GM19455 (cell line): Measurements from ENCODE around the gene ZNF557.
A peak's percentile ranks its signal among the peaks of the same experiment; 100 is the strongest.

Experiments
- ATAC-seq: cut with Tn5 transposase; IDR thresholded peaks from one replicate; pipeline ENCODE4 v1.9.1; 2021; ENCODE audit not compliant: unreplicated experiment

The ZNF557 gene

DNA sequence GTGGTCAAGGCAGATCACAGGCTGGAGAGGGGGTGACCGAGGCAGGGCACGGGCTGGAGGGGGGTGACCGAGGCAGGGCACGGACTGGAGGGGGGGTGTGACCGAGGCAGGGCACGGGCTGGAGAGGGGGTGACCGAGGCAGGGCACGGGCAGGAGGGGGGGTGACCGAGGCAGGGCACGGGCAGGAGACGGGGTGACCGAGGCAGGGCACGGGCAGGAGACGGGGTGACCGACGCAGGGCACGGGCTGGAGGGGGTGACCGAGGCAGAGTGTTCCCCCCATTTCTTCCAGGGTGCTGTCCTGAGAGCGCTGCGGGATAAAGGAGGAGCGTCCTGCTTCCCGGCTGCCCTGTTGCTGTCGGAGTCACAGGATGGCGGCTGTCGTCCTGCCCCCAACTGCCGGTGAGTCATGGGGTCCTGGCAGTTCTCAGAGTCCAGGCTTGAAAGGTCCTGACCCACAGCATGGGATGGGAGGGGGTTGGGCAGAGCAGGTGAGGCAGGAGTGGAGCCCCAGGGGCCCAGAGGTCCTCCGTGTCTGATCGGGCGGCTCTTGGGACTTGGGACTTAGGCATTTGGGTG is 5.3 kb downstream of the ZNF557 start:
- ATAC-seq = no peak

DNA sequence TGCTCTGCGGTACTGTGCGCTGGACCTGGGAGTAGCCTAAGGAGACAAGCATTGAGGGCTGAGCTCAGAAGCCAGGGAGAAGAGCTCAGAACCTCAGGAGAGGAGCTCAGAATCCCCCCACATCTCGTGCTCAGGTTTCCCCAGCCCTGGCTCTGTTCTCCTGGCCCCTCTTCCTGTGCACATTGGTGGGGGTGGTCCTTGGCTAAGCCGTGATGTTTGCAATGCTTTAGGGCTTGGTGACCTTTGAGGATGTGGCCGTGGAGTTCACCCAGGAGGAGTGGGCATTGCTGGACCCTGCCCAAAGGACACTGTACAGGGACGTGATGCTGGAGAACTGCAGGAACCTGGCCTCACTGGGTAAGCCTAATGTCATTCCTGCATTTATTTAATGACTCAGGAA is 6.6 kb downstream of the ZNF557 start:
- ATAC-seq = no peak

DNA sequence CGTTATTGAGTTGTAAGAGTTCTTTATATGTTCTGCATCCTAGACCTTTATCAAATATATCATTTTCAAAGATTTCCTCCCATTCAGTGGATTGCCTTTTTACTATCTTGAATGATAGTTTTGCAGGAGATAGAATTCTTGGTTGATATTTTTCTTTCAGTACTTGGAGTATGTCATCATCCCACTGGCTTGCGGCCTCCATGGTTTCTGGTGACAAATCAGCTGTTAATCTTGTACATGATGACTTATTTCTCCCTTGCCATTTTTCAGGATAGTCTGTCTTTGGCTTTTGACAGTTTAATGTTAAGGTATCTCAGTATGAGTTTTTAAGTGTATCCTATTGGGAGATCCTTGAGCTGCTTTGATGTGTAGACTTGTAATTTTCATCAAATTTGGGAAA is 8.5 kb downstream of the ZNF557 start:
- no peak for ATAC-seq

GRCh38 chr19:7083076-7083956 is 13.8 kb downstream of the ZNF557 start:
- ATAC-seq = no peak

- no peak for ATAC-seq
Observed at GRCh38 chr19:7088999-7089398, 19.5 kb downstream of the ZNF557 start.

- no peak for ATAC-seq
Observed at GRCh38 chr19:7098096-7098495, 28.6 kb downstream of the ZNF557 start.

DNA sequence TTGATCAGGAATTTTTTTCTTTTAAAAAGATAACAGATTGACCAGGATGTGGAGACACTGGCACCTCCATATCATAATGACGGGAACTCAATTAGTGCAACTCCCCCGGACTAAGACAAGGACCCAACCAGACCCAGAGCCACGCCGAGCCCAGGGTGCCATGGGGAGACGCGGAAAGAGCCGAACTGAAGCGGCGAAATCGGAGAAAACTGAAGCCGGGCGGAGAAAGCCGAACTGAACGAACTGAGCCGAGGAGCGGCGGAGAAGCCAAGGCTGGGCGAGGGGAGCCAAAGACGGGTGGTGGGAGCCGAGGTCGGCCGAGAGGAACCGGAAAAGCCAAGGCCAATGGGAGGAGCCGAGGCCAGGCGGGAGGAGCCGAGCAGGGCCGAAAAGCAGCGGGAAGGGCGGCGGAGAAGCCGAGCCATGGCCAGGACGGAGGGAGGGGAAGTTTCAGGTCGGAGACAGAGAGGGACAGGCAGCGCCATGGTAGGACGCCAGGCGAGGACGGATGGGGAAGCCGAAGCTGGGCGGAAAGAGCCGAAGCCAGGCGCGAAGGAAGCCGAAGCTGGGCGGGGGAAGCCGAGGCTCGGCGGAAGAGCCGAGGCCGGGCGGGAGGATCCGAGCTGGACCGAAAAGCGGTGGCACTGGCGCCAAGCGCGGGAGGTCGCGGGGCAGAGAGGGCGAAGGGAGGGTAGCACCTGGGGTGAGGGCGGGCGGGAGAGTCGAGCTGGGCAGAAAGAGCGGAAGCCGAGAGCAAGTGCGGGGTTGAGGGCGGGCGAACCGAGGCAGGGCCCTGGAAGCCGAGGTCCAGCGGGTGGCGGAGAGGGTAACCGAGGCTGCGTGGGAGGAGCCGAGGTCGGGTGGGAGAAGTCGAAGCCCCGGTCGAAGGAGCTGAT is 29.4 kb downstream of the ZNF557 start:
- peak; percentile 75 for ATAC-seq

- no peak for ATAC-seq
Observed at GRCh38 chr19:7099597-7099921, 30.1 kb downstream of the ZNF557 start.

GRCh38 chr19:7101498-7102253 is 32.2 kb downstream of the ZNF557 start:
- ATAC-seq = no peak

DNA sequence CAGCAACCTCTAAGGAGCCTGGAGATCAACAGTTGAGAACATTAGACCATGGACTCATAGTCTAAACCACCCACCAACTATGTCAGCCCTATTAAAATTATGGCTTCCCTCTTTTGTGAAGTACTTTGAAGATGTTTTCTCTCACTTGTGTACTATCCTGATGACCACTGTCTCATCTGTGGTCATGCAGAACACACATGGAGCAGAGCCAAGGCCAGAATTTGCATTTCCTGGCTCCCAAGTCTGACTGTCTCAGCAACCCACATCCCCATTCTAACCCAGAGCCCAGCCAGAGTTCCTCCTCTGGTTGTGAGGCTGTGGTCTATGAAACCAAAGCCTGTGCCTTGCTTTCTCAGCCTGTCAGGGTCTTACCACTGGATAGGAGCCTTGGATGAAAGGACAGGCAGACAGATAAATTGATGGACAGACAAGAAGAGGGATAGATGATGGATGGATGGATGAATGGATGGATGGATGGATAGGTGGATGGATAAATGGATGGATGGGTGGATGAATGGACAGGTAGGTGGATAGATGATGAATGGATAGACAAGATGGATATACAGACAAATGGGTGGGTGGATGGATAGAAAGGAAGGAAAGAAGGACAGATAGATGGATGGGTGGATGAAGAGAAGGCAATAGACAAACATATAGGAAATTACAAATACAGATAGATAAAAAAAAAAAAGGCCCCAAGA is 35.4 kb downstream of the ZNF557 start:
- ATAC-seq = no peak

- no peak for ATAC-seq
Observed at GRCh38 chr19:7106711-7107657, 37.5 kb downstream of the ZNF557 start.

DNA sequence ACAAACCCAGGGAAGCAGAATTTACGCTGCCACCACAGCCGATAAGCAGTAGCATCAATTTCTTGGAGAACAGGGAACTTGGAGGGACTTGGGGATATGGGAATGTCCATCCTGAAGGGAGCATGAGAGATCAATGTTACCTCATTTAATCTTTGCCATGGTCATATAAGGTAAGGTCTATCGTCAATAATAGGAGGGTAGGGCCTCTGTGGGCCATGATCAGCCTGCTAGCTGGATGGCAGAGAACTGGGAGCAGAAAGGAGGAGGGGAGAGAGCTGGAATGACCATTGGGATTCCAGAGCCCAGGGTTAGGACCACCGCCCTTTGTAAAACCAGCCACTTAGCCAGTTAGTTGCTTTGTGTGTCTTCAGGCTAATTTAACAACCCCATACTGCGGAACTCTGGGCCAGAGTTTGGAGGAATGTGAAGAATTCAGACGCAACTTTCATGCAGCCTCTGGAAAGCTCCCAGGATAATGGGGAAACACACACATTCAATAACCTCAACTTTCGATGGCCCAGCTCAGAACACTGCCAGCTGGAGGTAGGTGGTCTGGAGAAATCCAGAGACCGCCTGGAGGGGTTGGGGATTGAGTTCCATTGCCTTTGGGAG is 40.3 kb downstream of the ZNF557 start:
- ATAC-seq = no peak

DNA sequence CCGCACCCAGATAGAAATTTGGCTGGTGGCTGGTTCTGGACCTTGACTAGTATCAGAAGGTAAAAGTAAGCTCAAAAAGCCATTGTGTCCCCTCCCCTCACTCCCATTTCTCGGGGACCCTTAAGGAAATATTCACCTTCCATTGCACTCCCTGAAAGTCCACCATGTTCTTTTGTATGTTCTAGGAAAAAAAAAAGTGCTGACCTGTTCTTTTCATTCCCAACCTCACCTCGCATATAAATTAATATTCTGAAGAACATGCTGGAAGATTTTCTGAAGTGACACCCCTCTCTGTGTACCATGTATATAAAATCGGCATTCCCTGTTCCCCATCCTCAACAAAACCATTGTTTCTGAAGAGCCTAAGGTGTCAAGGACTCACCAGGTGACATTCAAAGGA is 43.2 kb downstream of the ZNF557 start:
- ATAC-seq = no peak

DNA sequence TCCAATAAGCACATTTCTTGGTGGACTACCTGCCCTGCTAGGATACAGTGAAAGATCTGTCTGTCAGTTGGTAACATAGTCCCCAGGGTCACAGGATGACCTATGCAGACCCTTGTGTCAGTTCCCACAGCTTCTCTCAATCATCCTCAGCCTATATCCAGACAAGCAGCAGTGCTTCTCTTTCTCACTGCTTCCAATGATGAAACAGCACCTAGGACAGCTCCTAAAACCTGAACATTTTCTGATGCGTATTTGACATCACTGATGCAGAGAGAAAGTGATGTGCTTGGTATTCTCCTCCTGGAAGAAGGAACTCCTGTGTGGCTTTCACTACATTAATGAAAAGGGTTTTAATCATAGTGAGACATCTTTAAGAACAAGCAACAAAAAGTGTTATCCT is 43.7 kb downstream of the ZNF557 start:
- no peak for ATAC-seq

DNA sequence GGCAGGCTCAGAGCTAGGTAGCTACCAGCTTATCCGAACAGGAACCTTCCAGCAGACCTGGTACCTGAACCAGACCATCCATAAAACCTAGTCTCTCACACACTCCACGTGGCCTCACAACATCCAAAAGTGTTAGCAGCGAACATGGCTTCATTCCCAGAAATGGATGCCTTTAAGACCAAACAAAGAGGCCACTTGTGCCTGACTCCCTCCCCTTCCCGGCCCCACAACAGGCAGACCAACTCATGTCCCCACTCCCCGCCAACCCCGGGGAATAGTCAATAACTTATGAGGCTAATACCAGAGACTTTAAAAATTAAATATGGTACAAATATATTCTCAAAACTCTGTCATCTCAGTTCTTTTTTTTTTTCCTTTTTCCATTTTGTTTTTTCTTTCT is 46.2 kb downstream of the ZNF557 start:
- ATAC-seq = no peak

DNA sequence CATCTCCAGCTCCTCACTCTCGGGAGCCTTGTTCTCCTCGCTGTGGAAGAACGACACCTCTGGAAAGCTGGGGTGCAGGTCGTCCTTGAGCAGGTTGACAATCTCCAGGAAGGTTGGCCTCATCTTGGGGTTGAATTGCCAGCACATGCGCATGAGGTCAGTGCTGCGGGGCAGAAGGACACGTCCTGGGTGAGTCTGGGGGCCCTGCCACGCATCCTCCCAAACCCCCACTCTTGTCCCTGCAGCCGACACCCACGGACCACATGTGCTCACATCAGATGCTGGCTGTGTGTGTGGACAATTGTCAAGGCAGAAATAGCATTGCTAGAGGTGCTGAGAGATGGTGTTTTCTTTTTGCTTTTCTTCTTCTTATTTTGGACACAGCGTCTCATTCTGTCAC is 47.7 kb downstream of the ZNF557 start:
- ATAC-seq = no peak

DNA sequence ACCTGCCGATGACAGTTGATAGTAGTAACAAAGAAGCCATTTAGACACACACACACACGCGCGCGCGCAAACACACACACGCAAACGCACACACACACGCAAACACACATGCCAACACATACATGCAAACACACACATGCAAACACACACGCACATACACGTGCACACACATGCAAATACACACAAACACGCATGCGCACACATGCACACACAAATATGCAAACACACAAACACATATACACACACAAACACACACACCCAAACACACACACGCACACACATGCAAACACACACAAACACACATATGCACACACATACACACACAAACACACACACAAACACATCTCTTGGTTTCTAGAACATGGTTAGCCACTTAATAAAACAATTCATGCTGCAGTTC is 50.1 kb downstream of the ZNF557 start:
- ATAC-seq = no peak

DNA sequence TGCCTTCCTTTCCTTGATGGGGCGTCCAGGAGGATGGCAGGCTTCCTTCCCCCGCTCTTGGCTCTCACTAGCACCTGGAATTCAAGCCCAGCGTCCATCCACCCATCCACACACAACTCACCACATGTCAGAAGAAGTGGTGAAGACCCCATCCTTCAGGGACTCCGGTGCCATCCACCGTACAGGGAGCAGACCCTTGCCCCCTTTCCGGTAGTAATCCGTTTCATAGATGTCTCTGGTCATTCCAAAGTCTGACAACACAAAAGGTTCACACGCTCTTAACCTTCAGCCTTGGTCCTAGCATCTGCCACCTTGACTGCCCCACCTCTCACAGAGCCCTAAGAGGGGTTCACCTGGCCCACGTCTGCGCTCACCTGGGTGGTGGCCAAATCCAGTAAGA is 51.0 kb downstream of the ZNF557 start:
- ATAC-seq = no peak

DNA sequence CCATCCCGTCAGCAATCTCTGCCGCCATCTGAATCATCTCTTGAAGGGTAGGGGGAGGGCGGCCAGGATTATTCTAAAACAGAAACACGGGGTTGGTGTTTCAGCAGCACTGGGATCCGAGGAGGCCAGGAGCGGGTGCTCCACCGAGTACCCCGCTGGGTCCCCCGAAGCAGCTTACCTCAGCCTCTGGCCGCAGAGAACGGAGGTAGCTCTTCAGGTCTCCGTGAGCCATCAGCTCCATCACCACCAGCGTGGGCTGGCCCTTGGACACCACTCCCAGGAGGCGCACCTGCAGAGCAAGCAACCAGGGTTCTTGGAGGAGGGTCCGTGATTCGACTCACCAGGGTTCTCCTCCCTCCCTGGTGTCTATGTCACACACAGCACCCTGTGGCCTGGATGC is 53.2 kb downstream of the ZNF557 start:
- no peak for ATAC-seq
